K562 (cell line): ENCODE results near the gene GJB6. TPM values are rescaled to one million over a fixed set of nuclear protein-coding genes. Genes with fewer than 3 reads are reported as not detected.

Experiments
- ATAC-seq: fragments of 200-7000 bp; cut with Tn5 transposase; 3 replicates; pipeline ENCODE4 v1.9.1; 2020; ENCODE audit warnings: moderate library complexity
- BruUV-seq: library from RNA; stranded (reverse); fragments of 400-500 nt; replicated peaks from 2 replicates; lab custom pipeline; 2021; lab: Mats Ljungman, UMichigan
- CTCF ChIA-PET: fragments of 300-600 bp; formaldehyde crosslinking; extraction: SDS; loops from one replicate; lab custom pipeline; 2021; ENCODE audit warnings: low intra/inter-chr PET ratio; lab: Yijun Ruan, JAX
- POLR2A ChIA-PET: fragments of 300-600, 350-650 bp; sonication (Branson Sonifier 250); formaldehyde crosslinking; extraction: SDS; loops from one replicate; lab custom pipeline; 2021; ENCODE audit warnings: antibody characterized with exemption, inconsistent platforms; lab: Yijun Ruan, JAX
- DNase-seq, 4 experiments: peaks; one replicate each; pipeline versions ENCODE4 v3.0.0 to v3.0.0-alpha.2; 2011 to 2018; ENCODE audit warnings: low spot score in 3 of 4, mixed read lengths in 3 of 4; ENCODE audit errors: extremely low read depth in 1 of 4
- FAIRE-seq: peaks from 2 replicates; lab custom pipeline; 2011; peaks lifted over from hg19 to GRCh38; lab: Jason Lieb, UNC
- H2AFZ ChIP-seq: 2 replicates; pipeline ENCODE4 v1.6.0; 2011; ENCODE audit warnings: low read depth, low read length, control low read depth, inconsistent platforms
- H3K27ac ChIP-seq: fragments of 200-600 bp; 3 replicates; pipeline ENCODE4 v1.8.0; 2011; ENCODE audit warnings: low read depth, mild to moderate bottlenecking, control low read depth, inconsistent platforms, low read length, moderate library complexity, mixed read lengths; ENCODE audit errors: extremely low read depth
- H3K27me3 ChIP-seq, 2 experiments: fragments of 300-600 bp in 1 of 2; 2 replicates in 1 of 2; 3 replicates in 1 of 2; pipeline versions ENCODE4 v1.6.0 to v1.8.0; 2011; ENCODE audit warnings: inconsistent platforms in 2 of 2, low read length in 2 of 2, mild to moderate bottlenecking in 1 of 2, mixed read lengths in 1 of 2, moderate library complexity in 1 of 2; ENCODE audit not compliant: control insufficient read depth in 2 of 2, insufficient read depth in 2 of 2
- H3K36me3 ChIP-seq: fragments of 300-600 bp; 3 replicates; pipeline ENCODE4 v1.8.0; 2011; ENCODE audit warnings: mild to moderate bottlenecking, low read length, inconsistent platforms; ENCODE audit not compliant: control insufficient read depth, insufficient read depth
- H3K4me1 ChIP-seq, 2 experiments: fragments of 200-600 bp in 1 of 2; replicated peaks in 1 of 2; 2 replicates in 1 of 2; 3 replicates in 1 of 2; pipeline versions ENCODE4 v1.5.1 to v1.8.0; 2011; ENCODE audit warnings: inconsistent platforms in 2 of 2, low read length in 2 of 2, mild to moderate bottlenecking in 1 of 2, mixed read lengths in 1 of 2, moderate library complexity in 1 of 2; ENCODE audit not compliant: control insufficient read depth in 2 of 2, insufficient read depth in 2 of 2
- H3K4me2 ChIP-seq: 2 replicates; pipeline ENCODE4 v1.6.1; 2011; ENCODE audit warnings: low read length, control low read depth, inconsistent platforms, mixed read lengths; ENCODE audit not compliant: insufficient read depth
- H3K4me3 ChIP-seq: fragments of 200-600 bp; sonication (generic), shearing (Covaris generic); 2 replicates; pipeline ENCODE4 v1.5.1; 2016; ENCODE audit warnings: control low read depth, inconsistent platforms
- H3K79me2 ChIP-seq: fragments of 200-600 bp; 3 replicates; pipeline ENCODE4 v1.8.0; 2011; ENCODE audit warnings: low read length, inconsistent platforms; ENCODE audit not compliant: control insufficient read depth, insufficient read depth
- H3K9ac ChIP-seq, 2 experiments: 2 replicates each; pipeline versions ENCODE4 v1.6.0 to v1.6.1; 2011; ENCODE audit warnings: low read depth in 2 of 2, low read length in 2 of 2, control low read depth in 1 of 2, inconsistent platforms in 1 of 2, mild to moderate bottlenecking in 1 of 2, mixed read lengths in 1 of 2; ENCODE audit not compliant: insufficient read depth in 1 of 2
- H3K9me1 ChIP-seq: one replicate; pipeline ENCODE4 v1.6.0; 2011; ENCODE audit warnings: inconsistent platforms, mild to moderate bottlenecking, low read length, moderate library complexity; ENCODE audit not compliant: control insufficient read depth, insufficient read depth
- H3K9me3 ChIP-seq: replicated peaks from 2 replicates; pipeline ENCODE4 v1.5.1; 2011; ENCODE audit warnings: low read depth, low read length, inconsistent platforms; ENCODE audit not compliant: control insufficient read depth, insufficient read depth
- H4K20me1 ChIP-seq: replicated peaks from 2 replicates; pipeline ENCODE4 v1.6.1; 2011; ENCODE audit warnings: low read length, inconsistent platforms, mixed read lengths; ENCODE audit not compliant: control insufficient read depth, insufficient read depth
- ARHGAP35 ChIP-seq: fragments of 450-650 bp; IDR thresholded peaks from 2 replicates; pipeline ENCODE4 v1.6.1; 2018; ENCODE audit not compliant: partially characterized antibody
- CHCHD3 ChIP-seq: fragments of 250-450 bp; sonication (Bioruptor Pico); IDR thresholded peaks from 2 replicates; pipeline ENCODE4 v2.1.2; 2022; ENCODE audit warnings: mild to moderate bottlenecking
- ERF ChIP-seq: fragments of 450-650 bp; formaldehyde crosslinking; IDR thresholded peaks from 2 replicates; pipeline ENCODE4 v1.4.0; 2020; ENCODE audit warnings: mild to moderate bottlenecking, mixed read lengths
- KAT2B ChIP-seq: IDR thresholded peaks from one replicate; pipeline ENCODE4 v1.6.1; 2012; ENCODE audit warnings: low read depth, mild to moderate bottlenecking, control low read depth, inconsistent platforms, low read length, moderate library complexity
- NUFIP1 ChIP-seq: fragments of 450-650 bp; IDR thresholded peaks from 2 replicates; pipeline ENCODE4 v1.6.1; 2018; ENCODE audit not compliant: partially characterized antibody
- ZNF707 ChIP-seq: fragments of 250-450 bp; sonication (Bioruptor Pico); conservative IDR thresholded peaks from 2 replicates; pipeline ENCODE4 v1.8.0; 2022; ENCODE audit warnings: inconsistent platforms, mild to moderate bottlenecking, moderate library complexity
- WGBS: fragments of 100-300 bp; shearing (Covaris generic); methylation state at CpG from one replicate; pipeline ENCODE4 v1.1.6; 2016; ENCODE audit warnings: low coverage, mixed read lengths; ENCODE audit not compliant: insufficient coverage; ENCODE audit errors: missing lambda C conversion rate; 5-methylcytosine and 5-hydroxymethylcytosine counted together
- in situ Hi-C: fragments of 300-500 bp; cut with MboI; formaldehyde crosslinking; loops from 4 replicates; pipeline ENCODE4 v1.15.0; 2018; ENCODE audit warnings: inconsistent platforms, mixed read lengths
- intact Hi-C: fragments of 100-400 bp; cut with micrococcal nuclease; formaldehyde crosslinking; loops from 2 replicates; pipeline ENCODE4 v1.14.2; 2022
- polyA plus RNA-seq, 8 experiments: library from polyadenylated mRNA; depleted of rRNA in 4 of 8; stranded (reverse) in 5 of 8; unstranded in 3 of 8; fragments of >200 nt; fragmentation: Nextera tagmentation in 2 of 8; fragmentation: Illumina TruSeq in 1 of 8; extraction: Ambion mirVana in 2 of 8; extraction: Trizol in 1 of 8; gene quantifications; 2 replicates each; pipeline versions ENCODE4 v1.2.1 to v1.2.3, GENCODE V29; 2011 to 2014; ENCODE audit warnings: inconsistent platforms in 1 of 8, missing spikeins in 1 of 8
- total RNA-seq, 7 experiments: library from RNA; depleted of rRNA in 6 of 7; stranded (reverse); fragments of >200 nt in 6 of 7; fragmentation: Illumina TruSeq in 2 of 7; extraction: Trizol in 2 of 7; gene quantifications; 2 replicates each; pipeline versions ENCODE4 v1.2.1 to v1.2.3, GENCODE V29; 2011 to 2021; ENCODE audit warnings: low replicate concordance in 1 of 7
- TF ChIP-seq, protein P1 (sequence below): sonication (generic); formaldehyde crosslinking; IDR thresholded peaks from 2 replicates; pipeline ENCODE4 v1.8.0; 2022; ENCODE audit warnings: mild to moderate bottlenecking, missing genetic modification reagents, borderline replicate concordance
- TF ChIP-seq, protein P2 (sequence below): sonication (generic); formaldehyde crosslinking; IDR thresholded peaks from 2 replicates; pipeline ENCODE4 v1.8.1; 2023; ENCODE audit warnings: missing genetic modification reagents, mild to moderate bottlenecking, borderline replicate concordance
- TF ChIP-seq, protein P3 (sequence below), 3 experiments: IDR thresholded peaks in 2 of 3; conservative IDR thresholded peaks in 1 of 3; 2 replicates each; pipeline ENCODE4 v1.5.1; 2011 to 2012; ENCODE audit warnings: low read length in 3 of 3, mild to moderate bottlenecking in 3 of 3, control low read depth in 2 of 3, improper control_type of control experiment in 1 of 3, inconsistent platforms in 1 of 3, low read depth in 1 of 3, mixed read lengths in 1 of 3, moderate library complexity in 1 of 3; ENCODE audit not compliant: insufficient read depth in 2 of 3
- TF ChIP-seq, protein P4 (sequence below): fragments of 250-450 bp; sonication (Bioruptor Pico); IDR thresholded peaks from 2 replicates; pipeline ENCODE4 v1.5.0; 2020; ENCODE audit warnings: mild to moderate bottlenecking

GJB6 gene
- total and polyA plus RNA-seq, 9 of the 15 experiments (the other 6 are each of a cell fraction or from before 2014, with no cell fraction given) = not detected

DNA sequence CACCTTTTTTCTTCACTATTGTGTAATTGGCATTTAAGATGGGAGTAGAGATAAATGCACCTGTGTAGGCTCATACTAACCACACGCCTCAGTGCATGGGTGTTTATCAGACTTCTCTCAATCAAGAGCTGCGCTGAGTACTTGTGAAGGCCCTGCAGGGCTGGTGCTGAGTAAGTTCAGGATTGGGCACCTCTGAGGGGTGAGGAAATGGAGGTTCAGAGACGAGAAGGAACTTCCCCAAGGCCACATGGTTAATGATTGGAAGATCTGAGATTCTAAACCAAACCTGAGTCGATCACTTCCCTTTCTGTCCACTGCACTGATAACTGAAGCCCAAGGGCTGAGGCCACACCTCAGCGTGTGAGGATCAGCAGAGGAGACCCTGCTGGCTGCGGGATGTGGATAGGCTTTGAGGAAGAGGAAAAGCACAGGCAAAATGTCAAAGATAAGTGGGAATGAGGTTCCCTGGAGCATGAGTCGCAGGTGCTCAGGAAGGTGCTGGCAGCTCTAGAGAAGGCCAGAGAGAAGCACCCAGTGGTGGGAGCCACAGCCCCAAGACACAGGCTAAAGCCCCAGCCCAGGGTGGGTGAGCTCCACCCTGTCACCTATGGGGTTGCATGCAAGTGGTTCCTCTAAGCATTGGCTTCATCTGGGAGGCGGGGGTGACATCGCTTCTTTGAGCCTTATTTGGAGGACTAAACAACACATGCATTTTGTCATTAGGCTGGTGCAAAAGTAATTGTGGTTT is 32.3 kb upstream of the GJB6 start:
- no peak overlapping the region for H2AFZ ChIP-seq
- intact Hi-C loops = no loop called here
- CTCF ChIA-PET = no interaction called here
- no peaks in the 10 kb centered on the region for H3K36me3 ChIP-seq
- no TSS peak for BruUV-seq
- no peaks in the 10 kb centered on the region for H3K79me2 ChIP-seq
- no peaks in the 10 kb centered on the region for H3K9me3 ChIP-seq
- no peak overlapping the region for H3K4me3 ChIP-seq
- WGBS = 5% methylated on average over 4 of the region's 9 CpGs
- H3K9me1 ChIP-seq = no peaks in the 10 kb centered on the region
- FAIRE-seq (no peak), DNase-seq (no peak), ATAC-seq (no peak)
- H3K4me2 ChIP-seq = no peak overlapping the region
- no peak overlapping the region for H3K9ac ChIP-seq
- no peak overlapping the region for H3K27ac ChIP-seq
- no peaks in the 10 kb centered on the region for H3K4me1 ChIP-seq
- in situ Hi-C loops = no loop called here
- no peaks in the 10 kb centered on the region for H4K20me1 ChIP-seq
- POLR2A ChIA-PET = interaction anchor here (0.9 kb wide), 1 partner anchor 17 kb away, joined by 4 read pairs; no protein-coding TSS in a partner anchor
- peaks cover 6 to 23% of the 10 kb centered on the region in 2 experiments; a peak in 3 of 5 replicates for H3K27me3 ChIP-seq
- no peak for TF ChIP-seq ZNF707 (CRISPR knock-in tag)
- TF ChIP-seq KAT2B = no peak
- no peak for TF ChIP-seq ARHGAP35
- TF ChIP-seq, protein P1, sequence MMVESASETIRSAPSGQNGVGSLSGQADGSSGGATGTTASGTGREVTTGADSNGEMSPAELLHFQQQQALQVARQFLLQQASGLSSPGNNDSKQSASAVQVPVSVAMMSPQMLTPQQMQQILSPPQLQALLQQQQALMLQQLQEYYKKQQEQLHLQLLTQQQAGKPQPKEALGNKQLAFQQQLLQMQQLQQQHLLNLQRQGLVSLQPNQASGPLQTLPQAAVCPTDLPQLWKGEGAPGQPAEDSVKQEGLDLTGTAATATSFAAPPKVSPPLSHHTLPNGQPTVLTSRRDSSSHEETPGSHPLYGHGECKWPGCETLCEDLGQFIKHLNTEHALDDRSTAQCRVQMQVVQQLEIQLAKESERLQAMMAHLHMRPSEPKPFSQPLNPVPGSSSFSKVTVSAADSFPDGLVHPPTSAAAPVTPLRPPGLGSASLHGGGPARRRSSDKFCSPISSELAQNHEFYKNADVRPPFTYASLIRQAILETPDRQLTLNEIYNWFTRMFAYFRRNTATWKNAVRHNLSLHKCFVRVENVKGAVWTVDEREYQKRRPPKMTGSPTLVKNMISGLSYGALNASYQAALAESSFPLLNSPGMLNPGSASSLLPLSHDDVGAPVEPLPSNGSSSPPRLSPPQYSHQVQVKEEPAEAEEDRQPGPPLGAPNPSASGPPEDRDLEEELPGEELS (CRISPR knock-in tag) = no peak
- TF ChIP-seq, protein P2, sequence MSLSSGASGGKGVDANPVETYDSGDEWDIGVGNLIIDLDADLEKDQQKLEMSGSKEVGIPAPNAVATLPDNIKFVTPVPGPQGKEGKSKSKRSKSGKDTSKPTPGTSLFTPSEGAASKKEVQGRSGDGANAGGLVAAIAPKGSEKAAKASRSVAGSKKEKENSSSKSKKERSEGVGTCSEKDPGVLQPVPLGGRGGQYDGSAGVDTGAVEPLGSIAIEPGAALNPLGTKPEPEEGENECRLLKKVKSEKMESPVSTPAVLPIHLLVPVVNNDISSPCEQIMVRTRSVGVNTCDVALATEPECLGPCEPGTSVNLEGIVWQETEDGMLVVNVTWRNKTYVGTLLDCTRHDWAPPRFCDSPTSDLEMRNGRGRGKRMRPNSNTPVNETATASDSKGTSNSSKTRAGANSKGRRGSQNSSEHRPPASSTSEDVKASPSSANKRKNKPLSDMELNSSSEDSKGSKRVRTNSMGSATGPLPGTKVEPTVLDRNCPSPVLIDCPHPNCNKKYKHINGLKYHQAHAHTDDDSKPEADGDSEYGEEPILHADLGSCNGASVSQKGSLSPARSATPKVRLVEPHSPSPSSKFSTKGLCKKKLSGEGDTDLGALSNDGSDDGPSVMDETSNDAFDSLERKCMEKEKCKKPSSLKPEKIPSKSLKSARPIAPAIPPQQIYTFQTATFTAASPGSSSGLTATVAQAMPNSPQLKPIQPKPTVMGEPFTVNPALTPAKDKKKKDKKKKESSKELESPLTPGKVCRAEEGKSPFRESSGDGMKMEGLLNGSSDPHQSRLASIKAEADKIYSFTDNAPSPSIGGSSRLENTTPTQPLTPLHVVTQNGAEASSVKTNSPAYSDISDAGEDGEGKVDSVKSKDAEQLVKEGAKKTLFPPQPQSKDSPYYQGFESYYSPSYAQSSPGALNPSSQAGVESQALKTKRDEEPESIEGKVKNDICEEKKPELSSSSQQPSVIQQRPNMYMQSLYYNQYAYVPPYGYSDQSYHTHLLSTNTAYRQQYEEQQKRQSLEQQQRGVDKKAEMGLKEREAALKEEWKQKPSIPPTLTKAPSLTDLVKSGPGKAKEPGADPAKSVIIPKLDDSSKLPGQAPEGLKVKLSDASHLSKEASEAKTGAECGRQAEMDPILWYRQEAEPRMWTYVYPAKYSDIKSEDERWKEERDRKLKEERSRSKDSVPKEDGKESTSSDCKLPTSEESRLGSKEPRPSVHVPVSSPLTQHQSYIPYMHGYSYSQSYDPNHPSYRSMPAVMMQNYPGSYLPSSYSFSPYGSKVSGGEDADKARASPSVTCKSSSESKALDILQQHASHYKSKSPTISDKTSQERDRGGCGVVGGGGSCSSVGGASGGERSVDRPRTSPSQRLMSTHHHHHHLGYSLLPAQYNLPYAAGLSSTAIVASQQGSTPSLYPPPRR = no peak
- TF ChIP-seq ERF (CRISPR knock-in tag) = no peak
- TF ChIP-seq NUFIP1 = no peak
- TF ChIP-seq, protein P3, sequence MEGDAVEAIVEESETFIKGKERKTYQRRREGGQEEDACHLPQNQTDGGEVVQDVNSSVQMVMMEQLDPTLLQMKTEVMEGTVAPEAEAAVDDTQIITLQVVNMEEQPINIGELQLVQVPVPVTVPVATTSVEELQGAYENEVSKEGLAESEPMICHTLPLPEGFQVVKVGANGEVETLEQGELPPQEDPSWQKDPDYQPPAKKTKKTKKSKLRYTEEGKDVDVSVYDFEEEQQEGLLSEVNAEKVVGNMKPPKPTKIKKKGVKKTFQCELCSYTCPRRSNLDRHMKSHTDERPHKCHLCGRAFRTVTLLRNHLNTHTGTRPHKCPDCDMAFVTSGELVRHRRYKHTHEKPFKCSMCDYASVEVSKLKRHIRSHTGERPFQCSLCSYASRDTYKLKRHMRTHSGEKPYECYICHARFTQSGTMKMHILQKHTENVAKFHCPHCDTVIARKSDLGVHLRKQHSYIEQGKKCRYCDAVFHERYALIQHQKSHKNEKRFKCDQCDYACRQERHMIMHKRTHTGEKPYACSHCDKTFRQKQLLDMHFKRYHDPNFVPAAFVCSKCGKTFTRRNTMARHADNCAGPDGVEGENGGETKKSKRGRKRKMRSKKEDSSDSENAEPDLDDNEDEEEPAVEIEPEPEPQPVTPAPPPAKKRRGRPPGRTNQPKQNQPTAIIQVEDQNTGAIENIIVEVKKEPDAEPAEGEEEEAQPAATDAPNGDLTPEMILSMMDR (IDR thresholded peaks at IDR 0.05 in 2 of 3, conservative IDR thresholded peaks at IDR 0.05 in 1 of 3; ENCODE audit: insufficient read depth in 2 of 3, low read depth in 1 of 3, low read length in 3 of 3) = no peak
- TF ChIP-seq, protein P4, sequence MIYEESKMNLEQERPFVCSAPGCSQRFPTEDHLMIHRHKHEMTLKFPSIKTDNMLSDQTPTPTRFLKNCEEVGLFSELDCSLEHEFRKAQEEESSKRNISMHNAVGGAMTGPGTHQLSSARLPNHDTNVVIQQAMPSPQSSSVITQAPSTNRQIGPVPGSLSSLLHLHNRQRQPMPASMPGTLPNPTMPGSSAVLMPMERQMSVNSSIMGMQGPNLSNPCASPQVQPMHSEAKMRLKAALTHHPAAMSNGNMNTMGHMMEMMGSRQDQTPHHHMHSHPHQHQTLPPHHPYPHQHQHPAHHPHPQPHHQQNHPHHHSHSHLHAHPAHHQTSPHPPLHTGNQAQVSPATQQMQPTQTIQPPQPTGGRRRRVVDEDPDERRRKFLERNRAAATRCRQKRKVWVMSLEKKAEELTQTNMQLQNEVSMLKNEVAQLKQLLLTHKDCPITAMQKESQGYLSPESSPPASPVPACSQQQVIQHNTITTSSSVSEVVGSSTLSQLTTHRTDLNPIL = no peak
- no peak for TF ChIP-seq CHCHD3 (CRISPR knock-in tag)
